Measurements from ENCODE around the gene TBC1D9.

DNA sequence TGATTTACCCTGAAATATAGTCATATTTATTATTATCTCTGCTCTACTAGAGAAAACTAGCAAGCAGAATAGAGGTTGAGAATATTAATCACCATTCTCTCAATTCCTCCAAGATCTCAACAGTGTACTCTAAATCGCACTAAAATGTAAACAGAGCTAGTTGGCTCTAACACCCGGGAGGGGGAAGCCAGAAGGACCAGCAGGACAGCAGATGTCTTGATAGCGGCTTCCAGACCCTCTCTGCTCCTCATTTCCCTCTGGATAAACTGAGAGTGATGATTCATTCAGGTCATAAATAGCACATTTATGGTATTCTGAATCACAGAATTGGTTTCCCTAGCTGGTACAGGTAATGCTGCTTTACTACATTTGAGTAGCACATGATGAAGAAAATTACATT lies 82.5 kb downstream of the TBC1D9 start:
- TF ChIP-seq, protein P1, sequence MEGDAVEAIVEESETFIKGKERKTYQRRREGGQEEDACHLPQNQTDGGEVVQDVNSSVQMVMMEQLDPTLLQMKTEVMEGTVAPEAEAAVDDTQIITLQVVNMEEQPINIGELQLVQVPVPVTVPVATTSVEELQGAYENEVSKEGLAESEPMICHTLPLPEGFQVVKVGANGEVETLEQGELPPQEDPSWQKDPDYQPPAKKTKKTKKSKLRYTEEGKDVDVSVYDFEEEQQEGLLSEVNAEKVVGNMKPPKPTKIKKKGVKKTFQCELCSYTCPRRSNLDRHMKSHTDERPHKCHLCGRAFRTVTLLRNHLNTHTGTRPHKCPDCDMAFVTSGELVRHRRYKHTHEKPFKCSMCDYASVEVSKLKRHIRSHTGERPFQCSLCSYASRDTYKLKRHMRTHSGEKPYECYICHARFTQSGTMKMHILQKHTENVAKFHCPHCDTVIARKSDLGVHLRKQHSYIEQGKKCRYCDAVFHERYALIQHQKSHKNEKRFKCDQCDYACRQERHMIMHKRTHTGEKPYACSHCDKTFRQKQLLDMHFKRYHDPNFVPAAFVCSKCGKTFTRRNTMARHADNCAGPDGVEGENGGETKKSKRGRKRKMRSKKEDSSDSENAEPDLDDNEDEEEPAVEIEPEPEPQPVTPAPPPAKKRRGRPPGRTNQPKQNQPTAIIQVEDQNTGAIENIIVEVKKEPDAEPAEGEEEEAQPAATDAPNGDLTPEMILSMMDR (IDR thresholded peaks at IDR 0.05) = no peak
- TF ChIP-seq POLR2A (IDR thresholded peaks at IDR 0.05) = no peak
